ENCODE measurements around the gene LTB. TPM values are rescaled to one million over a fixed set of nuclear protein-coding genes. Genes with fewer than 3 reads are reported as not detected.

Gene LTB
- total RNA-seq, 1 experiment from 2014 or later, result not detected

DNA sequence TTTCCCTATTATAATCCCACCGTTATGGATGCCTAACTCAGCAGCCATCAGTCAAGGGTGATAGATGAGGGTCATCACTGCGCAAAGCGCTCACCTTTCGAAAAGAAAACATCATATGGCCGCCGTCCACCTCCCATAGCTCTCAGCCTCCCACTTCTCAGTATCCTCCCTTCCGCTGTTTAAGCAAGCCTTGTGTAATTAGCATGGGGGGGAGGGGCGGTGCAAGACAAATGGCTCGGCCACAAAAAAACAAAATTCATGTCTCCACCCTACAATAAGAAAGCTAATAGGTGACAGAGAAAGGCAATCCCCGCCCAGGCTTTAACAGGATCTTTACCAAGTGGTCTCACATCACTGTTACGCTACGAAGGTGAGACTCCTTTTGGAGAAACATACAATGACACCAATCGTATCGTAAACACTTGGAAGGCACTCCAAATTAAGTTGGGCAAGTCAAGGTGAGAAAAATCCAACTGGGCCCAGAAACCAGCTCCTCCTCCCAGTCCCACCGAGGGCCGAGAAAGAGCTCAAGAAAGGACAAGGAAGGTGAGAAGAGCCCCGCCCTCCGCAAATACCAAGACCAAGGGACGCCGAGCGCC is 41.1 kb downstream of the LTB start:
- Histone ChIP-seq H3K36me3 (ENCODE audit: insufficient read depth, low read length, poor library complexity, severe bottlenecking) (peaks cover 46% of the 10 kb centered on the region), H3K27me3 (replicated peaks; ENCODE audit: insufficient read depth, low read depth, low read length, poor library complexity) (no peaks in the 10 kb centered on the region), H3K4me1 (ENCODE audit: insufficient read depth, low read length, poor library complexity, severe bottlenecking) (peaks cover 16% of the 10 kb centered on the region), H3K27ac (ENCODE audit: low read depth, low read length, poor library complexity, severe bottlenecking) (peak overlapping the region; percentile 99), H3K9me3 (ENCODE audit: low read depth, low read length, poor library complexity, severe bottlenecking) (no peaks in the 10 kb centered on the region), H3K4me3 (ENCODE audit: low read depth, low read length, poor library complexity, severe bottlenecking) (peak overlapping the region; percentile 87)
- ChIA-PET POLR2A (ENCODE audit: low non-redundant PET) (interaction anchor here (0.6 to 0.8 kb wide), 5 partner anchors 44 to 569 kb away, joined by 3 to 16 read pairs (median 4); no protein-coding TSS in a partner anchor), CTCF (interaction anchor here (0.6 to 2.3 kb wide), 2 partner anchors 58 to 644 kb away, joined by 5 to 6 read pairs; no protein-coding TSS in a partner anchor)
- DNase-seq (ENCODE audit: low spot score), result peak; percentile 66
- BruUV-seq (replicated peaks), result TSS peak; percentile 62
- TF ChIP-seq CTCF (conservative IDR thresholded peaks at IDR 0.05; ENCODE audit: low read depth, low read length) (no peak), EZH2 (IDR thresholded peaks at IDR 0.05; ENCODE audit: borderline replicate concordance, low read depth, low read length, poor library complexity, severe bottlenecking) (no peak)
- intact Hi-C loops (cut with micrococcal nuclease; ENCODE audit: unreplicated experiment), result loop anchor here (5.0 to 10.0 kb wide), 5 partner anchors 44 to 354 kb away; partner anchors contain the start of genes APOM, BAG6, CLIC1 and EHMT2

DNA sequence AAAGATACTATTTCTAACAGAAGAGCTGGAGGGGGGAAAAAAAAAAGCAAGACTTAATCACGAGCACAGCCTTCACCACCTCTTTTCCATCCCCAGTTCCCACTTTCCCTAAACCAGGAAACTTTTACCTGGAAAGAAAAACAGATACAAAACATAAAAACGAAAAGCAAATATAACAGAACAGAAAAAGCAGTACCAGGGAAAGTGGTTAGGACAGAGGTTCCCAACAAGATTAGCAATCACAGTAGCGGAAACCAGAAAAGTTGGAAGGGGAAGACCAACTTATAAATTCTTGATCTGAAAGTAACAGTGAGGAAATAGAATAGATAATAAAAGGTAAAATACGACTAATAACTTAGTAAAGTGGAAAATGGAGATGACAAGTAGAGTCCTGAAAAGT is 41.6 kb downstream of the LTB start:
- H3K36me3 ChIP-seq (ENCODE audit: insufficient read depth, low read length, poor library complexity, severe bottlenecking), result peaks cover 51% of the 10 kb centered on the region
- CTCF ChIA-PET, result no interaction called here
- peak overlapping the region; percentile 99 for H3K27ac ChIP-seq (ENCODE audit: low read depth, low read length, poor library complexity, severe bottlenecking)
- H3K9me3 ChIP-seq (ENCODE audit: low read depth, low read length, poor library complexity, severe bottlenecking), result no peaks in the 10 kb centered on the region
- peaks cover 16% of the 10 kb centered on the region for H3K4me1 ChIP-seq (ENCODE audit: insufficient read depth, low read length, poor library complexity, severe bottlenecking)
- POLR2A ChIA-PET (ENCODE audit: low non-redundant PET), result no interaction called here
- no peaks in the 10 kb centered on the region for H3K27me3 ChIP-seq (replicated peaks; ENCODE audit: insufficient read depth, low read depth, low read length, poor library complexity)
- DNase-seq (ENCODE audit: low spot score), result no peak
- intact Hi-C loops (cut with micrococcal nuclease; ENCODE audit: unreplicated experiment), result loop anchor here (5.0 to 10.0 kb wide), 5 partner anchors 43 to 354 kb away; partner anchors contain the start of genes APOM, BAG6, CLIC1 and EHMT2
- no peak for TF ChIP-seq EZH2 (IDR thresholded peaks at IDR 0.05; ENCODE audit: borderline replicate concordance, low read depth, low read length, poor library complexity, severe bottlenecking)
- no peak for TF ChIP-seq CTCF (conservative IDR thresholded peaks at IDR 0.05; ENCODE audit: low read depth, low read length)
- no TSS peak for BruUV-seq (replicated peaks)
- peak overlapping the region; percentile 87 for H3K4me3 ChIP-seq (ENCODE audit: low read depth, low read length, poor library complexity, severe bottlenecking)

- Histone ChIP-seq H3K9me3 (ENCODE audit: low read depth, low read length, poor library complexity, severe bottlenecking) (no peaks in the 10 kb centered on the region), H3K4me1 (ENCODE audit: insufficient read depth, low read length, poor library complexity, severe bottlenecking) (peaks cover 16% of the 10 kb centered on the region), H3K4me3 (ENCODE audit: low read depth, low read length, poor library complexity, severe bottlenecking) (peak overlapping the region; percentile 87), H3K27me3 (replicated peaks; ENCODE audit: insufficient read depth, low read depth, low read length, poor library complexity) (no peaks in the 10 kb centered on the region), H3K27ac (ENCODE audit: low read depth, low read length, poor library complexity, severe bottlenecking) (no peak overlapping the region), H3K36me3 (ENCODE audit: insufficient read depth, low read length, poor library complexity, severe bottlenecking) (peaks cover 69% of the 10 kb centered on the region)
- TF ChIP-seq EZH2 (IDR thresholded peaks at IDR 0.05; ENCODE audit: borderline replicate concordance, low read depth, low read length, poor library complexity, severe bottlenecking) (no peak), CTCF (conservative IDR thresholded peaks at IDR 0.05; ENCODE audit: low read depth, low read length) (no peak)
- intact Hi-C loops (cut with micrococcal nuclease; ENCODE audit: unreplicated experiment), result no loop called here
- CTCF ChIA-PET, result no interaction called here
- DNase-seq (ENCODE audit: low spot score), result no peak
- BruUV-seq (replicated peaks), result no TSS peak
- POLR2A ChIA-PET (ENCODE audit: low non-redundant PET), result interaction anchor here (0.6 kb wide), 1 partner anchor 13 kb away, joined by 3 read pairs; no protein-coding TSS in a partner anchor
Measured at GRCh38 chr6:31538805-31539400, 43.3 kb downstream of the LTB start.

All from A673 (cell line).